GM19467 (cell line): Measurements from ENCODE around the gene MYL12A.
"Not testable (repeated sequence)": the region's sequence is repeated elsewhere in the genome, so short reads cannot be mapped to it uniquely, and the experiment has no call there.

Experiments used
- ATAC-seq: cut with Tn5 transposase; IDR thresholded peaks from one replicate; pipeline ENCODE4 v1.9.1; 2021; ENCODE audit warnings: mild to moderate bottlenecking, moderate library complexity; ENCODE audit not compliant: unreplicated experiment

Gene MYL12A

GRCh38 chr18:3247240-3248061 is at the start of gene MYL12A:
TSS of gene MYL12A (plus strand) at chr18:3247801. CDS start at chr18:3253248, 5,447 bp downstream.
- peak; percentile 76 for ATAC-seq

- not testable (repeated sequence) for ATAC-seq
Measured at GRCh38 chr18:3198260-3198860, 49.2 kb upstream of the MYL12A start.

- ATAC-seq, result no peak
Measured at GRCh38 chr18:3199942-3200645, 47.5 kb upstream of the MYL12A start.

- no peak for ATAC-seq
Measured at GRCh38 chr18:3205239-3205638, 42.4 kb upstream of the MYL12A start.

- no peak for ATAC-seq
Measured at GRCh38 chr18:3207565-3207964, 40.0 kb upstream of the MYL12A start.

- ATAC-seq, result peak; percentile 54
Measured at GRCh38 chr18:3209859-3210569, 37.6 kb upstream of the MYL12A start.

- no peak for ATAC-seq
Measured at GRCh38 chr18:3211236-3211992, 36.2 kb upstream of the MYL12A start.

GRCh38 chr18:3212657-3213056 is 34.9 kb upstream of the MYL12A start:
- no peak for ATAC-seq

GRCh38 chr18:3213300-3214059 is 34.1 kb upstream of the MYL12A start:
- no peak for ATAC-seq

- no peak for ATAC-seq
Measured at GRCh38 chr18:3214855-3215637, 32.6 kb upstream of the MYL12A start.

GRCh38 chr18:3216987-3217386 is 30.6 kb upstream of the MYL12A start:
- no peak for ATAC-seq

- ATAC-seq, result no peak
Measured at GRCh38 chr18:3217948-3218647, 29.5 kb upstream of the MYL12A start.

- ATAC-seq, result no peak
Measured at GRCh38 chr18:3218819-3219218, 28.8 kb upstream of the MYL12A start.

GRCh38 chr18:3219241-3219630 is 28.4 kb upstream of the MYL12A start:
- ATAC-seq, result no peak

- ATAC-seq, result no peak
Measured at GRCh38 chr18:3219631-3220335, 27.8 kb upstream of the MYL12A start, which contains the start of gene MYOM1. TSS of gene MYOM1 (minus strand) at chr18:3219968. CDS start at chr18:3215223, 4,745 bp downstream.

- not testable (repeated sequence) for ATAC-seq
Measured at GRCh38 chr18:3220868-3221267, 26.7 kb upstream of the MYL12A start.

GRCh38 chr18:3221496-3221895 is 26.1 kb upstream of the MYL12A start:
- ATAC-seq, result no peak

GRCh38 chr18:3223356-3223755 is 24.2 kb upstream of the MYL12A start:
- ATAC-seq, result no peak
